CD4-positive, alpha-beta T cell (primary cell): ENCODE data around the gene GALK1. TPM values are rescaled to one million over a fixed set of nuclear protein-coding genes. Genes with fewer than 3 reads are reported as not detected.

Experiments
- ATAC-seq: fragments of 200-7000 bp; cut with Tn5 transposase; one replicate; pipeline ENCODE4 v1.10.0; 2022; ENCODE audit warnings: mild to moderate bottlenecking; ENCODE audit not compliant: poor library complexity
- CTCF ChIA-PET: fragments of 350-600 bp; sonication (Branson Sonifier 250); formaldehyde crosslinking; loops from one replicate; lab custom pipeline; 2021; ENCODE audit warnings: antibody characterized with exemption, inconsistent platforms; lab: Charles Lee
- POLR2A ChIA-PET: fragments of 350-600 bp; sonication (Branson Sonifier 250); formaldehyde crosslinking; loops from one replicate; lab custom pipeline; 2021; ENCODE audit warnings: antibody characterized with exemption, inconsistent platforms; lab: Charles Lee
- DNase-seq, 14 experiments: peaks; one replicate each; pipeline ENCODE4 v3.0.0-alpha.2; 2013 to 2020; ENCODE audit warnings: mixed read lengths in 2 of 14
- H3K27ac ChIP-seq, 2 donors: one replicate each; pipeline versions ENCODE4 v1.5.1 to v1.7.0; 2013; ENCODE audit warnings: low read length in 2 of 2, low read depth in 1 of 2, mild to moderate bottlenecking in 1 of 2
- H3K27me3 ChIP-seq, 2 experiments: 1 replicate in 1 of 2; 2 replicates in 1 of 2; pipeline versions ENCODE4 v1.6.1 to v1.7.0; 2013; ENCODE audit warnings: low read length in 2 of 2, control low read depth in 1 of 2, mild to moderate bottlenecking in 1 of 2, moderate library complexity in 1 of 2; ENCODE audit not compliant: insufficient read depth in 2 of 2, control insufficient read depth in 1 of 2
- H3K36me3 ChIP-seq: one replicate; pipeline ENCODE4 v1.6.1; 2013; ENCODE audit warnings: low read length, control low read depth; ENCODE audit not compliant: insufficient read depth
- H3K4me1 ChIP-seq: one replicate; pipeline ENCODE4 v1.6.1; 2013; ENCODE audit warnings: low read length, control low read depth; ENCODE audit not compliant: insufficient read depth
- H3K4me3 ChIP-seq: one replicate; pipeline ENCODE4 v1.5.1; 2013; ENCODE audit warnings: mild to moderate bottlenecking, low read length, moderate library complexity
- H3K9me3 ChIP-seq, 2 experiments: 1 replicate in 1 of 2; 2 replicates in 1 of 2; pipeline versions ENCODE4 v1.6.1 to v1.7.0; 2013; ENCODE audit warnings: low read length in 2 of 2, mild to moderate bottlenecking in 2 of 2, control low read depth in 1 of 2, moderate library complexity in 1 of 2; ENCODE audit not compliant: control insufficient read depth in 1 of 2, insufficient read depth in 1 of 2
- H3K27ac Mint-ChIP-seq: one replicate; pipeline ENCODE4 v1.8.0; 2020; ENCODE audit warnings: mixed read lengths
- H3K27me3 Mint-ChIP-seq: one replicate; pipeline ENCODE4 v1.8.0; 2021; ENCODE audit warnings: mixed read lengths
- H3K36me3 Mint-ChIP-seq: one replicate; pipeline ENCODE4 v1.8.0; 2021; ENCODE audit warnings: low read depth, mixed read lengths
- H3K4me1 Mint-ChIP-seq: one replicate; pipeline ENCODE4 v1.8.0; 2021; ENCODE audit warnings: low read depth, mixed read lengths
- H3K4me3 Mint-ChIP-seq: one replicate; pipeline ENCODE4 v1.8.0; 2020; ENCODE audit warnings: mild to moderate bottlenecking, mixed read lengths
- H3K9me3 Mint-ChIP-seq: one replicate; pipeline ENCODE4 v1.8.0; 2020; ENCODE audit warnings: mixed read lengths
- CTCF ChIP-seq: fragments of 200-600 bp; IDR thresholded peaks from one replicate; pipeline ENCODE4 v1.8.0; 2022; ENCODE audit warnings: antibody characterized with exemption, mild to moderate bottlenecking
- intact Hi-C, 2 experiments: fragments of 100-400 bp; cut with DNase I in 1 of 2; cut with micrococcal nuclease in 1 of 2; formaldehyde crosslinking; loops; one replicate each; pipeline versions ENCODE4 v1.15.1 to v1.9.0; 2023 to 2025; cut with DNase I, micrococcal nuclease
- total RNA-seq, 174 experiments: library from RNA in 2 of 174; stranded (reverse) in 2 of 174; gene quantifications; one replicate each; pipeline ENCODE4 v1.2.3 and lab custom pipeline; 2021 to 2026

Gene GALK1
- total RNA-seq, 2 experiments from 2014 or later, result 5.9 to 6.0 TPM

GRCh38 chr17:75784473-75785015 lies 19.6 kb upstream of the GALK1 start, which contains the start of gene UNK:
UNK (plus strand) TSS chr17:75784806; CDS start chr17:75784881, 75 bp downstream.
- Mint-ChIP-seq H3K27ac (peak within 1 kb of the TSS; percentile 93), H3K36me3 (peaks cover 9% of the 10 kb centered on the region), H3K9me3 (no peaks in the 10 kb centered on the region), H3K4me1 (peaks cover 52% of the 10 kb centered on the region), H3K27me3 (peaks cover 3% of the 10 kb centered on the region), H3K4me3 (peak within 1 kb of the TSS; percentile 92)
- no peaks in the 10 kb centered on the region for H3K27me3 ChIP-seq
- ChIA-PET POLR2A (interaction anchor here (0.6 to 6.6 kb wide), 27 partner anchors 9 to 514 kb away, joined by 3 to 112 read pairs (median 7); partner anchors contain the start of genes GALK1, MIF4GD, RECQL5 and SAP30BP), CTCF (interaction anchor here (0.5 to 5.2 kb wide), 5 partner anchors 19 to 429 kb away, joined by 3 to 25 read pairs (median 9); partner anchors contain the start of genes GALK1, TRIM65 and WBP2)
- TF ChIP-seq CTCF, result no peak
- peaks cover 45% of the 10 kb centered on the region for H3K4me1 ChIP-seq
- H3K9me3 ChIP-seq, result no peaks in the 10 kb centered on the region
- intact Hi-C loops, result loop anchor here (1.0 to 10.0 kb wide), 7 partner anchors 32 to 950 kb away; partner anchors contain the start of genes WBP2 (in 2 of the 2), MFSD11 (in 1 of the 2), SRSF2 (in 1 of the 2) and TMEM94 (in 1 of the 2)
- peak; percentile 90 to 99 (median 94) for DNase-seq
- peak within 1 kb of the TSS; percentile 69 for H3K4me3 ChIP-seq
- no peaks in the 10 kb centered on the region for H3K36me3 ChIP-seq
- H3K27ac ChIP-seq, result peak within 1 kb of the TSS; percentile 99 to 100
- peak; percentile 63 for ATAC-seq

GRCh38 chr17:75783803-75784472 lies 18.9 kb upstream of the GALK1 start:
- Histone ChIP-seq H3K4me1 (peaks cover 45% of the 10 kb centered on the region), H3K27me3 (no peaks in the 10 kb centered on the region), H3K36me3 (peaks cover under 1% of the 10 kb centered on the region), H3K27ac (peak overlapping the region; percentile 99 to 100), H3K9me3 (no peaks in the 10 kb centered on the region), H3K4me3 (peak overlapping the region; percentile 69)
- H3K27ac Mint-ChIP-seq, result peak overlapping the region; percentile 93
- ATAC-seq, result peak; percentile 3
- CTCF ChIA-PET, result interaction anchor here (0.5 to 5.2 kb wide), 16 partner anchors 10 to 428 kb away, joined by 3 to 25 read pairs (median 4); partner anchors contain the start of genes GALK1, RECQL5, SAP30BP and TRIM65
- intact Hi-C loops, result loop anchor here (1.0 to 10.0 kb wide), 7 partner anchors 19 to 951 kb away; partner anchors contain the start of genes WBP2 (in 2 of the 2), GALK1 (in 1 of the 2), MFSD11 (in 1 of the 2) and SRSF2 (in 1 of the 2)
- peaks cover 13% of the 10 kb centered on the region for H3K36me3 Mint-ChIP-seq
- TF ChIP-seq CTCF, result no peak
- POLR2A ChIA-PET, result interaction anchor here (0.7 to 6.6 kb wide), 26 partner anchors 8 to 494 kb away, joined by 3 to 112 read pairs (median 12); partner anchors contain the start of genes GALK1, RECQL5, SAP30BP and SLC25A19
- H3K4me1 Mint-ChIP-seq, result peaks cover 54% of the 10 kb centered on the region
- peaks cover 5% of the 10 kb centered on the region for H3K27me3 Mint-ChIP-seq
- H3K9me3 Mint-ChIP-seq, result no peaks in the 10 kb centered on the region
- DNase-seq, result peak in 4 of 14 experiments; percentile 7 to 49 (median 30)
- H3K4me3 Mint-ChIP-seq, result peak overlapping the region; percentile 92
